Sigmoid colon (tissue), 3 donors: ENCODE data around the gene TMUB2.

Experiments used
- CTCF ChIP-seq, 4 experiments: fragments of 450-650 bp in 3 of 4; fragments of 200-600 bp in 1 of 4; IDR thresholded peaks; one replicate each; pipeline ENCODE4 v1.5.1; 2016 to 2019; ENCODE audit warnings: antibody characterized with exemption in 4 of 4, mild to moderate bottlenecking in 3 of 4, moderate library complexity in 2 of 4
- POLR2A ChIP-seq, 2 donors: fragments of 450-650 bp; IDR thresholded peaks; one replicate each; pipeline ENCODE4 v1.6.1; 2016; ENCODE audit warnings: antibody characterized with exemption in 2 of 2, mild to moderate bottlenecking in 2 of 2, moderate library complexity in 2 of 2

GRCh38 chr17:44176257-44176656 is 10.5 kb upstream of the TMUB2 start:
- TF ChIP-seq CTCF (IDR thresholded peaks at IDR 0.05): no peak
- no peak for TF ChIP-seq POLR2A (IDR thresholded peaks at IDR 0.05)
